Activated CD8-positive, alpha-beta memory T cell treated with anti-CD3 and anti-CD28 coated beads for 1 hour (primary cell): ENCODE data around the gene CAPN1.

ENCODE experiments used
- DNase-seq, 2 donors: peaks; one replicate each; pipeline ENCODE4 v3.0.0-alpha.2; 2020; ENCODE audit warnings: low read depth in 1 of 2; ENCODE audit errors: extremely low read depth in 1 of 2

Gene CAPN1

GRCh38 chr11:65188486-65188885, 6.8 kb downstream of the CAPN1 start:
- no peak for DNase-seq

GRCh38 chr11:65189191-65189590, 7.5 kb downstream of the CAPN1 start:
- DNase-seq = no peak

- DNase-seq = no peak
These were observed 12.8 kb downstream of the CAPN1 start for GRCh38 chr11:65194564-65194963.

- DNase-seq = no peak
These were observed 22.4 kb downstream of the CAPN1 start for GRCh38 chr11:65204143-65204542.

- DNase-seq = peak in 1 of 2 donors; percentile 43
These were observed 23.2 kb downstream of the CAPN1 start for GRCh38 chr11:65204646-65205601.

GRCh38 chr11:65205602-65205967, 23.9 kb downstream of the CAPN1 start:
- no peak for DNase-seq

- DNase-seq = no peak
These were observed 24.7 kb downstream of the CAPN1 start for GRCh38 chr11:65206441-65206841.

GRCh38 chr11:65206901-65207300, 25.2 kb downstream of the CAPN1 start:
- no peak for DNase-seq

- DNase-seq = no peak
These were observed 26.4 kb downstream of the CAPN1 start for GRCh38 chr11:65207918-65208784.

- DNase-seq = no peak
These were observed 27.3 kb downstream of the CAPN1 start for GRCh38 chr11:65208785-65209710.

- no peak for DNase-seq
These were observed 28.1 kb downstream of the CAPN1 start for GRCh38 chr11:65209711-65210360.

- DNase-seq = no peak
These were observed 28.6 kb downstream of the CAPN1 start for GRCh38 chr11:65210361-65210731.

- DNase-seq = no peak
These were observed 29.0 kb downstream of the CAPN1 start for GRCh38 chr11:65210748-65211147.

GRCh38 chr11:65211293-65212105, 29.8 kb downstream of the CAPN1 start:
- DNase-seq = no peak

- DNase-seq = no peak
These were observed 30.6 kb downstream of the CAPN1 start for GRCh38 chr11:65212226-65212801.

GRCh38 chr11:65213322-65214211, 31.8 kb downstream of the CAPN1 start:
- no peak for DNase-seq

- no peak for DNase-seq
These were observed 32.6 kb downstream of the CAPN1 start for GRCh38 chr11:65214212-65214845.
